Skeletal muscle tissue (tissue), 4 donors: Measurements from ENCODE around the gene CASP9. TPM values are rescaled to one million over a fixed set of nuclear protein-coding genes. Genes with fewer than 3 reads are reported as not detected.
"Not testable (repeated sequence)": the region's sequence is repeated elsewhere in the genome, so short reads cannot be mapped to it uniquely, and the experiment has no call there.

Experiments
- H3K27ac ChIP-seq: one replicate; pipeline ENCODE4 v1.7.0; 2013; ENCODE audit warnings: mild to moderate bottlenecking, low read depth, low read length, inconsistent platforms
- H3K27me3 ChIP-seq, 3 donors: one replicate each; pipeline ENCODE4 v1.7.0; 2013; ENCODE audit warnings: low read length in 3 of 3; ENCODE audit not compliant: control insufficient read depth in 3 of 3, insufficient read depth in 3 of 3
- H3K36me3 ChIP-seq, 3 donors: one replicate each; pipeline ENCODE4 v1.7.0; 2013; ENCODE audit warnings: low read length in 3 of 3; ENCODE audit not compliant: control insufficient read depth in 3 of 3, insufficient read depth in 3 of 3
- H3K4me1 ChIP-seq, 3 donors: one replicate each; pipeline ENCODE4 v1.7.0; 2013; ENCODE audit warnings: low read length in 3 of 3, mild to moderate bottlenecking in 3 of 3; ENCODE audit not compliant: control insufficient read depth in 3 of 3, insufficient read depth in 3 of 3
- H3K4me3 ChIP-seq, 3 donors: one replicate each; pipeline ENCODE4 v1.7.0; 2013; ENCODE audit warnings: low read length in 3 of 3
- H3K9ac ChIP-seq, 3 donors: one replicate each; pipeline ENCODE4 v1.7.0; 2013; ENCODE audit warnings: low read length in 3 of 3, mild to moderate bottlenecking in 3 of 3, moderate library complexity in 2 of 3, low read depth in 1 of 3
- H3K9me3 ChIP-seq, 3 donors: one replicate each; pipeline ENCODE4 v1.7.0; 2013; ENCODE audit warnings: low read length in 3 of 3; ENCODE audit not compliant: control insufficient read depth in 3 of 3
- total RNA-seq: library from RNA; depleted of rRNA; stranded (reverse); fragments of >200 nt; gene quantifications from one replicate; pipeline ENCODE4 v1.2.3, GENCODE V29; 2014
- donor health status: Osteomylitis.

CASP9 gene
- total RNA-seq, 1 donor from 2014 or later = 9.9 TPM

DNA sequence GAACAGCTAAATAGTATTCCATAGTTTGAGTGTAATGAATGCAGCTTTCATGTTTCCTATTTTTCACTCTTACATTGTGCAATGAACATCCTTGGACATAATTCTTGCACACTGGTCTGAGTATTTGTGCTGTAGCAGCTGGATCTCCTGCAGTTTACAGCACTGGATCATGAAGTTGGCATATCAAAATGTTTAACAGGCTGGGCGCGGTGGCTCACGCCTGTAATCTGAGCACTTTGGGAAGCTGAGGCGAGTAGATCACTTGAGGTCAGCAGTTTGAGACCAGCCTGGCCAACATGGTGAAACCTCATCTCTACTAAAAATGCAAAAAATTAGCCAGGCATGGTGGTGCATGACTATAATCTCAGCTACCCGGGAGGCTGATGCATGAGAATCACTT lies 52.9 kb downstream of the CASP9 start:
- H3K27ac ChIP-seq, H3K9ac ChIP-seq, H3K4me1 ChIP-seq, H3K36me3 ChIP-seq, H3K9me3 ChIP-seq, H3K4me3 ChIP-seq, H3K27me3 ChIP-seq: not testable (repeated sequence)

- H3K27ac ChIP-seq, H3K4me1 ChIP-seq, H3K9me3 ChIP-seq, H3K36me3 ChIP-seq, H3K9ac ChIP-seq, H3K27me3 ChIP-seq, H3K4me3 ChIP-seq: not testable (repeated sequence)
Measured at GRCh38 chr1:15469821-15470448, 54.1 kb downstream of the CASP9 start.

DNA sequence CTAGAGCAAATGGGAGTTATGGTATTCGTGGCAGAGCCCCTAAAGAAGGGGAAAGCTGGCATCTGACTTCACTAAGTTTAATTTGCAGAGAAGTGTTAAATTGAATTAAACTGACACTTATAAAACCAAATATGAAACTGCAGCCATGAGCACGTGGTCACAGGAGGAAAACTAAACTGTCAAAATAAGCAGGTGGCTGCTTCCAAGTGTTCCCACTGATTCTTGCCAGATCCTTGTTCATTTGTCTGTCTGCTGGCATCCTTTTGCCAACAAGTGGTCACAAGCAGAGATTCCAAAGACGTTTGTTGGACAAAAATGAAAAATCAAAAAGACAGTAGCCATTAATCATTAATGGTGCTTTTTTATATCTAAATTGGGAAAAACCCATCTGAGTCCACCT lies 54.7 kb downstream of the CASP9 start:
- Histone ChIP-seq H3K36me3 (no peaks in the 10 kb centered on the region), H3K27ac (no peak overlapping the region)

GRCh38 chr1:15468145-15468544 lies 55.9 kb downstream of the CASP9 start:
- H3K36me3 ChIP-seq = no peaks in the 10 kb centered on the region
- no peak overlapping the region for H3K4me3 ChIP-seq
- no peaks in the 10 kb centered on the region for H3K9me3 ChIP-seq
- H3K27ac ChIP-seq = no peak overlapping the region
- no peaks in the 10 kb centered on the region for H3K4me1 ChIP-seq
- H3K9ac ChIP-seq = no peak overlapping the region
- H3K27me3 ChIP-seq = peaks cover 0 to 8% (median 0%) of the 10 kb centered on the region in 3 donors

More for the DNA sequence above, 54.7 kb downstream of the CASP9 start:
- Histone ChIP-seq H3K4me1 (no peaks in the 10 kb centered on the region), H3K9ac (no peak overlapping the region), H3K4me3 (no peak overlapping the region), H3K9me3 (no peaks in the 10 kb centered on the region), H3K27me3 (peaks cover 0 to 8% (median 0%) of the 10 kb centered on the region in 3 donors)

DNA sequence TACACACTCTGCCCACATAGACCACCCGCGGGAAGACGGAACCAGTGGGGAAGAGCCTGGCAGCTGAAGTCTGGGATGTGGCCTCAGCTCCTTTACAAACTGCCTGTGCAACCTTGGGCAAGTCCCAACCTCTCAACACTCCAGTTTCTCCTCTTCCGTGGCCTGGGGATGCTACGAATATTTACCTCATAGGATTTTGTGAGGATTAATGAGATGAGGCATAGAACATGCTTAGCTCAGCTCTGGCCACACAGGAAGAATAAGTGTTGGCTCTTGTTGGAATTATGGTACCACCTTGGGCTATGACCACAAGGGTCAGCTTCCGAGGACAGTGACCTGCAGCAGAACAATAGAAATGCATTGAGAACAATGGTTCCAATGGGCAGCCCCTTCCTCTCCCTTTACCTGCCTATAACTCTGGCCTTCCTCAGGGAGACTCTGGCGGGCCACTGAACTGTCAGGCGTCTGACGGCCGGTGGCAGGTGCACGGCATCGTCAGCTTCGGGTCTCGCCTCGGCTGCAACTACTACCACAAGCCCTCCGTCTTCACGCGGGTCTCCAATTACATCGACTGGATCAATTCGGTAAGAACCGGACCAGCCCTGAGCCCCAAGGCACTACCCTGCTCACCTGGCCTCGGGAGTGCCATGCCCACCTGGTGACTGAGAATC lies 56.9 kb downstream of the CASP9 start:
- H3K9ac ChIP-seq, H3K27me3 ChIP-seq, H3K4me1 ChIP-seq, H3K27ac ChIP-seq, H3K4me3 ChIP-seq, H3K36me3 ChIP-seq, H3K9me3 ChIP-seq: not testable (repeated sequence)

DNA sequence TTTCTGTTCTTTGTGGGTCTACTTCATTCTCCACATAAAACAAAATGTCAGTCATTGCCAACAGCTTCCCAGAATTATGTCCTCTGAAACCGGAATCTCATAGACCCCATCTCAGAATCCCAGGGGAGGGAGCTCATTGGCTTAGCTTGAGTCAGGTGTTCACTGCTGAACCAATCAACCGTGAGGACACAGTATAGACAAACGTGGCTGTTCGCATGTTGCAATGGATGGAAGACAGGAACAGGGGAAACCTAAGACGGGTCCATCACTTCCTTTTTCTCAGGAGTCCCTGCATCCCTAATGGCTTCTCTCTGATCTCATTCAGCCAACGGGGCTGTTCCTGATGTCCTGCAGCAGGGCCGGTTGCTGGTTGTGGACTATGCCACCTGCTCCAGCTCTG lies 58.3 kb downstream of the CASP9 start:
- Histone ChIP-seq H3K9ac (no peak overlapping the region), H3K4me1 (no peaks in the 10 kb centered on the region), H3K27me3 (no peaks in the 10 kb centered on the region), H3K27ac (no peak overlapping the region), H3K4me3 (no peak overlapping the region), H3K9me3 (no peaks in the 10 kb centered on the region), H3K36me3 (no peaks in the 10 kb centered on the region)

- H3K9me3 ChIP-seq, H3K36me3 ChIP-seq, H3K4me1 ChIP-seq, H3K27ac ChIP-seq, H3K4me3 ChIP-seq, H3K9ac ChIP-seq, H3K27me3 ChIP-seq: not testable (repeated sequence)
Measured at GRCh38 chr1:15463926-15464322, 60.1 kb downstream of the CASP9 start.

DNA sequence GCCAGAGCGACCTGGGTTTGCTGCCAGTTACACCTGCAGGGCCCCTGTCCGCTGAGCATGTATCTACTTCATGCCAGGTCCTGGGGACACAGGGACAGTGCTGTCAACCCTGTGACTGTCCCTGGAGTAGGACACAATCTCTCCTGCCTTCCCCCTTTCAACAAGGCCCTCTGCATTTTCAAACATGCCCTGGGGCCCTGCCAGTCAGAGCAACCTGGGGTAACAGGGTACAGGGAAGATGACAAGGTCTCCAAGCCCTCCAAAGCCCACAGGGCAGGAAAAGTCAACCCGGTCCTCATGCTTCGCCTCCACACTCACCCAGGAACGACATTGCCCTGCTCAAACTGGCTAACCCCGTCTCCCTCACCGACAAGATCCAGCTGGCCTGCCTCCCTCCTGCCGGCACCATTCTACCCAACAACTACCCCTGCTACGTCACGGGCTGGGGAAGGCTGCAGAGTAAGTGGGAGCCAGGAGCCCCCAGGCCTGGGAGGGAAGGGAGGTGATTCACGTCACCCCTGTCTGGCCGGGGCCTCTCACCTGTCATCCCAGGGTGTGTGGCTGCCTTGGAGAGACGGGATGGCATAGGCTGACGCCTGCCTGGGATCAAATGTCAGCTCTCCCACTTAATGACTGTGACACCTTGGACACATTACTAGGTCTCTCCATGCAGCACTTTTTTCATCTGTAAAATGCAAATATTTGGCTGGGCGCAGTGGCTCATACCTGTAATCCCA lies 60.8 kb downstream of the CASP9 start:
- H3K27ac ChIP-seq, H3K27me3 ChIP-seq, H3K9ac ChIP-seq, H3K9me3 ChIP-seq, H3K4me3 ChIP-seq, H3K4me1 ChIP-seq, H3K36me3 ChIP-seq: not testable (repeated sequence)

GRCh38 chr1:15460708-15461095 lies 63.3 kb downstream of the CASP9 start:
- no peaks in the 10 kb centered on the region for H3K4me1 ChIP-seq
- H3K9ac ChIP-seq = no peak overlapping the region
- no peak overlapping the region for H3K27ac ChIP-seq
- no peaks in the 10 kb centered on the region for H3K36me3 ChIP-seq
- H3K27me3 ChIP-seq = no peaks in the 10 kb centered on the region
- no peak overlapping the region for H3K4me3 ChIP-seq
- no peaks in the 10 kb centered on the region for H3K9me3 ChIP-seq
